ENCODE data around the gene SNRPD2. TPM values are rescaled to one million over a fixed set of nuclear protein-coding genes. Genes with fewer than 3 reads are reported as not detected.

The SNRPD2 gene
- total and polyA plus RNA-seq, 2 of the 8 experiments (the other 6 are each of a cell fraction or from before 2014, with no cell fraction given): 645 to 759 TPM

GRCh38 chr19:45643927-45644771 is 47.6 kb downstream of the SNRPD2 start:
- no peak overlapping the region for H4K91ac ChIP-seq (replicated peaks; ENCODE audit: insufficient read length, low read length)
- H3K18ac ChIP-seq (ENCODE audit: extremely low read depth, low read length): peak overlapping the region; percentile 17; the same call in 1 of the 2 replicates
- H3K23ac ChIP-seq (ENCODE audit: insufficient read length): no peak overlapping the region
- no peak overlapping the region for H2AFZ ChIP-seq (ENCODE audit: low read length)
- H3K79me1 ChIP-seq (ENCODE audit: low read depth, low read length): no peaks in the 10 kb centered on the region
- no peak for DNase-seq (ENCODE audit: low read depth in 1 of 2, low spot score in 2 of 2)
- H3K23me2 ChIP-seq (ENCODE audit: low read depth, low read length): peaks cover 8% of the 10 kb centered on the region; the same call in 1 of the 2 replicates
- FAIRE-seq: no peak
- ChIA-PET CTCF (ENCODE audit: partially characterized antibody) (interaction anchor here (0.6 to 8.4 kb wide), 31 partner anchors 8 to 688 kb away, joined by 3 to 135 read pairs (median 6); partner anchors contain the start of genes DMWD, GPR4 and SIX5), POLR2A (ENCODE audit: partially characterized antibody) (interaction anchor here (0.9 to 4.1 kb wide), 9 partner anchors 10 to 57 kb away, joined by 3 to 33 read pairs (median 4); no protein-coding TSS in a partner anchor)
- 46% methylated on average over 14 of the region's 14 CpGs; no CpG with 5 or more reads in 1 of the 2 experiments for WGBS, 2 experiments (ENCODE audit: extremely low coverage in 1 of 2, insufficient coverage in 1 of 2, insufficient read length in 1 of 2, insufficient replicate concordance in 2 of 2, low coverage in 1 of 2, low lambda C conversion rate in 2 of 2, missing lambda C conversion rate in 1 of 2)
- H2BK5ac ChIP-seq (ENCODE audit: low read depth, low read length): no peak overlapping the region
- no peak overlapping the region for H3K9ac ChIP-seq (replicated peaks in 1 of 4; ENCODE audit: extremely low read depth in 1 of 4, low read depth in 3 of 4, low read length in 3 of 4)
- H2BK15ac ChIP-seq (ENCODE audit: low read length): peak overlapping the region; percentile 81; the same call in 1 of the 2 replicates
- no peak overlapping the region for H3K14ac ChIP-seq (ENCODE audit: insufficient read length)
- no peak overlapping the region; the same call in 1 of the 2 replicates for H2AK5ac ChIP-seq (ENCODE audit: low read depth, low read length)
- H3K36me3 ChIP-seq (ENCODE audit: control insufficient read depth in 2 of 4, insufficient read depth in 4 of 4, low read length in 3 of 4): no peaks in the 10 kb centered on the region
- H2BK120ac ChIP-seq (replicated peaks; ENCODE audit: low read depth, low read length): no peak overlapping the region
- no peak overlapping the region for H3K56ac ChIP-seq (replicated peaks; ENCODE audit: insufficient read length, low read depth, low read length)
- no peak overlapping the region for H4K8ac ChIP-seq (ENCODE audit: extremely low read depth, insufficient read depth, low read length)
- H3K4ac ChIP-seq (replicated peaks; ENCODE audit: insufficient read length, low read depth, low read length): peak overlapping the region; percentile 36
- no peak overlapping the region for H3K27ac ChIP-seq (ENCODE audit: low read depth, low read length)
- no peaks in the 10 kb centered on the region for H3K79me2 ChIP-seq (ENCODE audit: control insufficient read depth in 1 of 2, insufficient read depth in 2 of 2, low read length in 2 of 2)
- H3K4me1 ChIP-seq (replicated peaks in 1 of 4; ENCODE audit: control insufficient read depth in 3 of 4, insufficient read depth in 4 of 4, low read length in 3 of 4): peaks cover 6 to 27% (median 16%) of the 10 kb centered on the region in 4 experiments
- H3K27me3 ChIP-seq (replicated peaks in 1 of 4; ENCODE audit: control insufficient read depth in 3 of 4, extremely low read depth in 1 of 4, insufficient read depth in 3 of 4, low read length in 3 of 4): peaks cover 0 to 6% (median 2%) of the 10 kb centered on the region in 4 experiments; a peak in 4 of 7 replicates
- H4K5ac ChIP-seq (ENCODE audit: insufficient read length, low read depth, low read length): no peak overlapping the region
- H2BK20ac ChIP-seq (ENCODE audit: low read length): 0 out of 2 replicates have a peak overlapping the region, but pooled peaks have one; percentile 64
- peak overlapping the region; percentile 52; the same call in 1 of the 2 replicates for H2BK12ac ChIP-seq (ENCODE audit: low read depth, low read length)
- H3K4me3 ChIP-seq (ENCODE audit: extremely low read depth in 1 of 4, insufficient read depth in 2 of 4, low read depth in 3 of 4, low read length in 4 of 4): peak overlapping the region in 3 of 4 experiments; percentile 67 to 89 (median 73); a peak in 7 of 8 replicates
- TF ChIP-seq SP2 (IDR thresholded peaks at IDR 0.05; ENCODE audit: low read length) (no peak), ASH2L (IDR thresholded peaks at IDR 0.05; ENCODE audit: low read length) (peak; percentile 47), EP300 (IDR thresholded peaks at IDR 0.05; ENCODE audit: borderline replicate concordance in 1 of 2, low read depth in 2 of 2, low read length in 2 of 2) (no peak), RBBP5 (IDR thresholded peaks at IDR 0.05; ENCODE audit: borderline replicate concordance, low read depth, low read length) (0 out of 2 replicates have a peak, but pooled peaks have one; percentile 62), PHF8 (conservative IDR thresholded peaks at IDR 0.05; ENCODE audit: low read depth, low read length) (no peak)
- no peaks in the 10 kb centered on the region for H4K20me1 ChIP-seq (replicated peaks in 1 of 2; ENCODE audit: control insufficient read depth in 1 of 2, insufficient read depth in 2 of 2, low read length in 2 of 2)
- H3K9me3 ChIP-seq (ENCODE audit: insufficient read depth in 2 of 2, low read depth in 1 of 2, low read length in 1 of 2): no peaks in the 10 kb centered on the region; a peak in 1 of 4 replicates
- peak overlapping the region; percentile 43 to 77 for H3K4me2 ChIP-seq (ENCODE audit: insufficient read depth in 1 of 2, low read depth in 2 of 2, low read length in 2 of 2)

Measured in H1 (cell line).